Ascending aorta (tissue), 2 donors: ENCODE data around the gene USP6NL. TPM values are rescaled to one million over a fixed set of nuclear protein-coding genes. Genes with fewer than 3 reads are reported as not detected.

ENCODE experiments used
- DNase-seq, 2 donors: peaks; one replicate each; pipeline ENCODE4 v3.0.0-alpha.2; 2019; ENCODE audit warnings: low spot score in 2 of 2
- H3K27ac ChIP-seq, 2 donors: fragments of 200-600 bp; sonication (generic); one replicate each; pipeline ENCODE4 v1.5.1; 2016 to 2017; ENCODE audit warnings: mild to moderate bottlenecking in 1 of 2
- H3K27me3 ChIP-seq: fragments of 200-600 bp; sonication (generic); one replicate; pipeline ENCODE4 v1.5.1; 2017
- H3K36me3 ChIP-seq, 2 donors: fragments of 200-600 bp; sonication (generic); one replicate each; pipeline ENCODE4 v1.5.1; 2016
- H3K4me1 ChIP-seq, 2 donors: fragments of 200-600 bp; sonication (generic); one replicate each; pipeline ENCODE4 v1.5.1; 2016 to 2017; ENCODE audit warnings: mild to moderate bottlenecking in 1 of 2
- H3K4me3 ChIP-seq, 2 donors: fragments of 200-600 bp; sonication (generic); one replicate each; pipeline ENCODE4 v1.5.1; 2016 to 2017; ENCODE audit warnings: mild to moderate bottlenecking in 1 of 2
- H3K9me3 ChIP-seq, 2 donors: fragments of 200-600 bp; sonication (generic); one replicate each; pipeline ENCODE4 v1.5.1; 2016
- CTCF ChIP-seq, 3 experiments: fragments of 200-600 bp in 2 of 3; fragments of 450-650 bp in 1 of 3; sonication (generic) in 2 of 3; IDR thresholded peaks; one replicate each; pipeline ENCODE4 v1.5.1; 2016 to 2019; ENCODE audit warnings: antibody characterized with exemption in 3 of 3, mild to moderate bottlenecking in 1 of 3, moderate library complexity in 1 of 3
- intact Hi-C: fragments of 100-400 bp; cut with DNase I; formaldehyde crosslinking; loops from one replicate; pipeline ENCODE4 v1.15.1; 2023
- total RNA-seq: library from RNA; depleted of rRNA; stranded (reverse); fragments of >200 nt; gene quantifications from one replicate; pipeline ENCODE4 v1.1.0, GENCODE V29; 2016

The USP6NL gene
- total RNA-seq, 1 donor from 2014 or later, result 20.5 TPM

- no peak for TF ChIP-seq CTCF (IDR thresholded peaks at IDR 0.05)
These were observed 22.4 kb downstream of the USP6NL start for GRCh38 chr10:11588873-11589574.

GRCh38 chr10:11587722-11588259 is 23.7 kb downstream of the USP6NL start:
- Histone ChIP-seq H3K9me3 (no peaks in the 10 kb centered on the region), H3K27me3 (no peaks in the 10 kb centered on the region), H3K4me3 (no peak overlapping the region), H3K27ac (no peak overlapping the region), H3K4me1 (no peaks in the 10 kb centered on the region), H3K36me3 (no peaks in the 10 kb centered on the region)
- intact Hi-C loops, result no loop called here
- DNase-seq, result no peak
- TF ChIP-seq CTCF (IDR thresholded peaks at IDR 0.05), result no peak

More at GRCh38 chr10:11588873-11589574, 22.4 kb downstream of the USP6NL start:
- no peaks in the 10 kb centered on the region for H3K4me1 ChIP-seq
- intact Hi-C loops, result no loop called here
- H3K27ac ChIP-seq, result no peak overlapping the region
- no peaks in the 10 kb centered on the region for H3K27me3 ChIP-seq
- H3K9me3 ChIP-seq, result no peaks in the 10 kb centered on the region
- H3K36me3 ChIP-seq, result no peaks in the 10 kb centered on the region
- H3K4me3 ChIP-seq, result no peak overlapping the region
- no peak for DNase-seq

- Histone ChIP-seq H3K36me3 (no peaks in the 10 kb centered on the region), H3K4me3 (no peak overlapping the region), H3K27me3 (no peaks in the 10 kb centered on the region), H3K27ac (no peak overlapping the region), H3K4me1 (no peaks in the 10 kb centered on the region), H3K9me3 (no peaks in the 10 kb centered on the region)
- no peak for TF ChIP-seq CTCF (IDR thresholded peaks at IDR 0.05)
- intact Hi-C loops, result no loop called here
- DNase-seq, result no peak
These were observed 25.3 kb downstream of the USP6NL start for GRCh38 chr10:11586170-11586569.

- intact Hi-C loops, result no loop called here
- Histone ChIP-seq H3K27me3 (no peaks in the 10 kb centered on the region), H3K4me3 (no peak overlapping the region), H3K36me3 (no peaks in the 10 kb centered on the region), H3K4me1 (no peaks in the 10 kb centered on the region), H3K9me3 (no peaks in the 10 kb centered on the region), H3K27ac (no peak overlapping the region)
- TF ChIP-seq CTCF (IDR thresholded peaks at IDR 0.05), result no peak
- DNase-seq, result no peak
These were observed 30.2 kb downstream of the USP6NL start for GRCh38 chr10:11581213-11581612.

- Histone ChIP-seq H3K27me3 (no peaks in the 10 kb centered on the region), H3K36me3 (no peaks in the 10 kb centered on the region), H3K27ac (no peak overlapping the region), H3K4me1 (no peaks in the 10 kb centered on the region), H3K9me3 (no peaks in the 10 kb centered on the region), H3K4me3 (no peak overlapping the region)
- intact Hi-C loops, result no loop called here
- no peak for DNase-seq
- TF ChIP-seq CTCF (IDR thresholded peaks at IDR 0.05), result no peak
These were observed 31.6 kb downstream of the USP6NL start for GRCh38 chr10:11579885-11580284.
